GM23338 (cell line): Measurements from ENCODE around the gene VMP1. TPM values are rescaled to one million over a fixed set of nuclear protein-coding genes. Genes with fewer than 3 reads are reported as not detected.

ENCODE experiments used
- ATAC-seq: fragments of 200-7000 bp; cut with Tn5 transposase; 3 replicates; pipeline ENCODE4 v1.9.1; 2020
- DNase-seq: peaks from one replicate; pipeline ENCODE4 v3.0.0-alpha.2; 2015; ENCODE audit warnings: low spot score
- H2AFZ ChIP-seq: fragments of 200-600 bp; sonication (generic); 2 replicates; pipeline ENCODE4 v1.8.0; 2016; ENCODE audit warnings: antibody characterized with exemption, mild to moderate bottlenecking, moderate library complexity
- H3F3A ChIP-seq: fragments of 200-600 bp; sonication (generic); replicated peaks from 2 replicates; pipeline ENCODE4 v1.8.0; 2017; ENCODE audit warnings: antibody characterized with exemption, mixed run types, low read depth
- H3K27ac ChIP-seq: fragments of 200-600 bp; sonication (generic); 2 replicates; pipeline ENCODE4 v1.6.1; 2016; ENCODE audit warnings: low read depth
- H3K27me3 ChIP-seq: fragments of 200-600 bp; sonication (generic); 2 replicates; pipeline ENCODE4 v1.8.0; 2016; ENCODE audit warnings: mild to moderate bottlenecking, mixed run types, moderate library complexity; ENCODE audit not compliant: insufficient read depth
- H3K36me3 ChIP-seq: fragments of 200-600 bp; sonication (generic); 2 replicates; pipeline ENCODE4 v1.8.0; 2016; ENCODE audit warnings: mild to moderate bottlenecking; ENCODE audit not compliant: insufficient read depth
- H3K4me1 ChIP-seq: fragments of 200-600 bp; sonication (generic); 2 replicates; pipeline ENCODE4 v1.8.0; 2016; ENCODE audit warnings: mild to moderate bottlenecking, moderate library complexity; ENCODE audit not compliant: insufficient read depth
- H3K4me2 ChIP-seq: fragments of 200-600 bp; sonication (generic); 2 replicates; pipeline ENCODE4 v1.7.1; 2017; ENCODE audit warnings: mixed run types
- H3K4me3 ChIP-seq: fragments of 200-600 bp; sonication (generic); 2 replicates; pipeline ENCODE4 v1.6.1; 2016; ENCODE audit warnings: mixed run types
- H3K79me2 ChIP-seq: fragments of 200-600 bp; sonication (generic); replicated peaks from 2 replicates; pipeline ENCODE4 v1.8.0; 2017; ENCODE audit warnings: mild to moderate bottlenecking; ENCODE audit not compliant: insufficient read depth
- H3K9me2 ChIP-seq: fragments of 200-600 bp; sonication (generic); 2 replicates; pipeline ENCODE4 v1.8.0; 2017; ENCODE audit not compliant: insufficient read depth
- H4K20me1 ChIP-seq: fragments of 200-600 bp; sonication (generic); replicated peaks from 2 replicates; pipeline ENCODE4 v1.8.0; 2017; ENCODE audit warnings: mild to moderate bottlenecking; ENCODE audit not compliant: insufficient read depth
- H3K27ac Mint-ChIP-seq: 2 replicates; pipeline ENCODE4 v1.8.0; 2020; ENCODE audit warnings: inconsistent platforms, mild to moderate bottlenecking, moderate library complexity, mixed read lengths
- H3K27me3 Mint-ChIP-seq: 3 replicates; pipeline ENCODE4 v1.8.0; 2022; ENCODE audit warnings: low read depth, mild to moderate bottlenecking, moderate library complexity, mixed read lengths, inconsistent platforms; ENCODE audit not compliant: insufficient read depth, poor library complexity
- H3K36me3 Mint-ChIP-seq: 3 replicates; pipeline ENCODE4 v1.8.0; 2021; ENCODE audit warnings: low read depth, mild to moderate bottlenecking, inconsistent platforms, moderate library complexity, mixed read lengths
- H3K4me1 Mint-ChIP-seq: 3 replicates; pipeline ENCODE4 v1.8.0; 2020; ENCODE audit warnings: mild to moderate bottlenecking, inconsistent platforms, mixed read lengths
- H3K4me3 Mint-ChIP-seq: 3 replicates; pipeline ENCODE4 v1.8.0; 2021; ENCODE audit warnings: moderate library complexity, mild to moderate bottlenecking, inconsistent platforms, mixed read lengths
- H3K9me3 Mint-ChIP-seq: 3 replicates; pipeline ENCODE4 v1.8.0; 2020; ENCODE audit warnings: moderate library complexity, mild to moderate bottlenecking, inconsistent platforms, mixed read lengths
- CREB1 ChIP-seq: fragments of 250-450 bp; sonication (Bioruptor Pico); IDR thresholded peaks from 2 replicates; pipeline ENCODE4 v1.5.0; 2020; ENCODE audit warnings: low read depth, mild to moderate bottlenecking, moderate library complexity
- ETS1 ChIP-seq: IDR thresholded peaks from 2 replicates; pipeline ENCODE4 v1.6.1; 2016; ENCODE audit warnings: antibody characterized with exemption
- EZH2 ChIP-seq: fragments of 200-600 bp; sonication (generic); IDR thresholded peaks from one replicate; pipeline ENCODE4 v1.8.0; 2017; ENCODE audit warnings: antibody characterized with exemption, mild to moderate bottlenecking, low read depth; ENCODE audit not compliant: unreplicated experiment
- JUNB ChIP-seq: IDR thresholded peaks from one replicate; pipeline ENCODE4 v1.6.1; 2016; ENCODE audit warnings: antibody characterized with exemption; ENCODE audit not compliant: unreplicated experiment
- NANOG ChIP-seq: IDR thresholded peaks from 2 replicates; pipeline ENCODE4 v1.6.1; 2016; ENCODE audit warnings: antibody characterized with exemption, borderline replicate concordance
- POLR2AphosphoS5 ChIP-seq: IDR thresholded peaks from 2 replicates; pipeline ENCODE4 v1.6.1; 2016; ENCODE audit warnings: antibody characterized with exemption, low read depth
- STAT1 ChIP-seq: IDR thresholded peaks from one replicate; pipeline ENCODE4 v1.6.1; 2016; ENCODE audit warnings: antibody characterized with exemption; ENCODE audit not compliant: unreplicated experiment
- ZNF114 ChIP-seq: fragments of 250-450 bp; sonication (Bioruptor Pico); IDR thresholded peaks from 2 replicates; pipeline ENCODE4 v1.5.0; 2020; ENCODE audit warnings: mild to moderate bottlenecking, moderate library complexity
- ZNF462 ChIP-seq: fragments of 250-450 bp; sonication (Bioruptor Pico); IDR thresholded peaks from 2 replicates; pipeline ENCODE4 v1.5.0; 2020; ENCODE audit warnings: mild to moderate bottlenecking, moderate library complexity
- polyA plus RNA-seq: library from polyadenylated mRNA; unstranded; fragments of >200 nt; fragmentation: Nextera tagmentation; extraction: Ambion mirVana; gene quantifications from 2 replicates; pipeline ENCODE4 v1.2.1, GENCODE V29; 2016
- total RNA-seq: library from RNA; depleted of rRNA; stranded (reverse); fragments of >200 nt; shearing (Covaris generic); gene quantifications from 2 replicates; pipeline ENCODE4 v1.2.3, GENCODE V29; 2014
- TF ChIP-seq, protein P1 (sequence below), 2 experiments: fragments of 200-600 bp in 1 of 2; sonication (generic) in 1 of 2; conservative IDR thresholded peaks; 2 replicates each; pipeline versions ENCODE4 v1.5.1 to v1.6.1; 2016 to 2017; ENCODE audit warnings: antibody characterized with exemption in 2 of 2, low read depth in 2 of 2, mild to moderate bottlenecking in 2 of 2, moderate library complexity in 1 of 2
- TF ChIP-seq, protein P2 (sequence below): IDR thresholded peaks from one replicate; pipeline ENCODE4 v1.6.1; 2018; ENCODE audit warnings: antibody characterized with exemption; ENCODE audit not compliant: unreplicated experiment

VMP1 gene
- total and polyA plus RNA-seq, 2 experiments from 2014 or later, result 70.1 to 112 TPM

DNA sequence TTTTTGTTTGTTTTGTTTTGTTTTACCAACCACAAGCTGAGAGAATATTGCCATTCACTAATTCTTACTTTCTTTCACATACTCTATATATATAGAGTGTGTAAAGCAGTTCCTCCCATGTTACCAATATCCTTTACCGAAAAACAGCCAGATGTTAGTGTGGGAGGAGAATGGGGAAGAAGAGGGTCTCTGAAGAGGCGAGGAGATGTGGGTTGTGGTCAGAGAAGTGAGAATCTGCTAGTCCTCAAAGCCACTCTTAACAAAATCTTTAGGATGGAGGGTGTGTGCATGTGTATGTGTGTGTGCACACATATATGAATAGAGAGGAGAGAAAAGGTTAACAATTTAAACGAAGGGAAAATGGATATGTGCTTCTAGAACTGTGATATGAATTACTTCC is 104.7 kb downstream of the VMP1 start (continued):
- TF ChIP-seq, protein P1, sequence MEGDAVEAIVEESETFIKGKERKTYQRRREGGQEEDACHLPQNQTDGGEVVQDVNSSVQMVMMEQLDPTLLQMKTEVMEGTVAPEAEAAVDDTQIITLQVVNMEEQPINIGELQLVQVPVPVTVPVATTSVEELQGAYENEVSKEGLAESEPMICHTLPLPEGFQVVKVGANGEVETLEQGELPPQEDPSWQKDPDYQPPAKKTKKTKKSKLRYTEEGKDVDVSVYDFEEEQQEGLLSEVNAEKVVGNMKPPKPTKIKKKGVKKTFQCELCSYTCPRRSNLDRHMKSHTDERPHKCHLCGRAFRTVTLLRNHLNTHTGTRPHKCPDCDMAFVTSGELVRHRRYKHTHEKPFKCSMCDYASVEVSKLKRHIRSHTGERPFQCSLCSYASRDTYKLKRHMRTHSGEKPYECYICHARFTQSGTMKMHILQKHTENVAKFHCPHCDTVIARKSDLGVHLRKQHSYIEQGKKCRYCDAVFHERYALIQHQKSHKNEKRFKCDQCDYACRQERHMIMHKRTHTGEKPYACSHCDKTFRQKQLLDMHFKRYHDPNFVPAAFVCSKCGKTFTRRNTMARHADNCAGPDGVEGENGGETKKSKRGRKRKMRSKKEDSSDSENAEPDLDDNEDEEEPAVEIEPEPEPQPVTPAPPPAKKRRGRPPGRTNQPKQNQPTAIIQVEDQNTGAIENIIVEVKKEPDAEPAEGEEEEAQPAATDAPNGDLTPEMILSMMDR (conservative IDR thresholded peaks at IDR 0.05; ENCODE audit: low read depth in 2 of 2), result no peak
- no peak for TF ChIP-seq EZH2
- TF ChIP-seq NANOG, result no peak
- TF ChIP-seq CREB1 (CRISPR knock-in tag), result no peak
- no peak for TF ChIP-seq JUNB
- no peak for TF ChIP-seq ZNF114 (CRISPR knock-in tag)
- TF ChIP-seq STAT1, result no peak

DNA sequence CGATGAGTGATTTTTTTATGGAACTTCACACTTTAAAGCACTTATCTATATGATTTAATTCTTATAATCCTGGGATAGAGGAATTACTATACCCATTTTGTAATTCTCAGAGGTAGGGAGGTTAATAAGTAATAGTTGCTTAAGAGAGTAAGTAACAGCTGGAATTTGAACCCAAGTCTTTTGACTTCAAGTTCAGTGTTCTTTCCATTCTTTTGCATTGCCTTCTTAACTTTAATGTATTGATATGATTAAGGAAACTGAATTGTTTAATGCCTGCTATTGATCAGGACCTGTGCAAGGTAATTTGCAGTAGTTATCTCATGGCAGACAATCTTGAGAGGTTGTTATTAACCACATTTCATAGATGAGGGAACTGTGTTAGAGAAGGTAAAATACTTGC is 106.8 kb downstream of the VMP1 start:
- Histone ChIP-seq H4K20me1 (no peaks in the 10 kb centered on the region), H3K9me2 (no peaks in the 10 kb centered on the region), H3K36me3 (no peaks in the 10 kb centered on the region), H3K27me3 (no peaks in the 10 kb centered on the region), H3F3A (no peaks in the 10 kb centered on the region), H3K4me3 (no peak overlapping the region), H3K4me1 (peaks cover 7% of the 10 kb centered on the region; the same call in 1 of the 2 replicates), H3K27ac (no peak overlapping the region), H3K4me2 (no peak overlapping the region), H3K79me2 (no peaks in the 10 kb centered on the region), H2AFZ (no peak overlapping the region)
- DNase-seq (no peak), ATAC-seq (no peak)
- Mint-ChIP-seq H3K4me3 (no peak overlapping the region), H3K4me1 (no peaks in the 10 kb centered on the region), H3K27ac (no peak overlapping the region), H3K9me3 (no peaks in the 10 kb centered on the region), H3K27me3 (no peaks in the 10 kb centered on the region), H3K36me3 (peaks cover 4% of the 10 kb centered on the region; the same call in 2 of the 3 replicates)
- TF ChIP-seq NANOG, result no peak
- no peak for TF ChIP-seq ETS1
- no peak for TF ChIP-seq ZNF462 (CRISPR knock-in tag)
- no peak for TF ChIP-seq EZH2
- no peak for TF ChIP-seq STAT1
- TF ChIP-seq POLR2AphosphoS5, result no peak
- TF ChIP-seq ZNF114 (CRISPR knock-in tag), result no peak
- TF ChIP-seq, protein P2, sequence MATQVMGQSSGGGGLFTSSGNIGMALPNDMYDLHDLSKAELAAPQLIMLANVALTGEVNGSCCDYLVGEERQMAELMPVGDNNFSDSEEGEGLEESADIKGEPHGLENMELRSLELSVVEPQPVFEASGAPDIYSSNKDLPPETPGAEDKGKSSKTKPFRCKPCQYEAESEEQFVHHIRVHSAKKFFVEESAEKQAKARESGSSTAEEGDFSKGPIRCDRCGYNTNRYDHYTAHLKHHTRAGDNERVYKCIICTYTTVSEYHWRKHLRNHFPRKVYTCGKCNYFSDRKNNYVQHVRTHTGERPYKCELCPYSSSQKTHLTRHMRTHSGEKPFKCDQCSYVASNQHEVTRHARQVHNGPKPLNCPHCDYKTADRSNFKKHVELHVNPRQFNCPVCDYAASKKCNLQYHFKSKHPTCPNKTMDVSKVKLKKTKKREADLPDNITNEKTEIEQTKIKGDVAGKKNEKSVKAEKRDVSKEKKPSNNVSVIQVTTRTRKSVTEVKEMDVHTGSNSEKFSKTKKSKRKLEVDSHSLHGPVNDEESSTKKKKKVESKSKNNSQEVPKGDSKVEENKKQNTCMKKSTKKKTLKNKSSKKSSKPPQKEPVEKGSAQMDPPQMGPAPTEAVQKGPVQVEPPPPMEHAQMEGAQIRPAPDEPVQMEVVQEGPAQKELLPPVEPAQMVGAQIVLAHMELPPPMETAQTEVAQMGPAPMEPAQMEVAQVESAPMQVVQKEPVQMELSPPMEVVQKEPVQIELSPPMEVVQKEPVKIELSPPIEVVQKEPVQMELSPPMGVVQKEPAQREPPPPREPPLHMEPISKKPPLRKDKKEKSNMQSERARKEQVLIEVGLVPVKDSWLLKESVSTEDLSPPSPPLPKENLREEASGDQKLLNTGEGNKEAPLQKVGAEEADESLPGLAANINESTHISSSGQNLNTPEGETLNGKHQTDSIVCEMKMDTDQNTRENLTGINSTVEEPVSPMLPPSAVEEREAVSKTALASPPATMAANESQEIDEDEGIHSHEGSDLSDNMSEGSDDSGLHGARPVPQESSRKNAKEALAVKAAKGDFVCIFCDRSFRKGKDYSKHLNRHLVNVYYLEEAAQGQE, result no peak
